ENCODE measurements around the gene CFAP299.
"Not testable (repeated sequence)": the region's sequence is repeated elsewhere in the genome, so short reads cannot be mapped to it uniquely, and the experiment has no call there.

Gene CFAP299

DNA sequence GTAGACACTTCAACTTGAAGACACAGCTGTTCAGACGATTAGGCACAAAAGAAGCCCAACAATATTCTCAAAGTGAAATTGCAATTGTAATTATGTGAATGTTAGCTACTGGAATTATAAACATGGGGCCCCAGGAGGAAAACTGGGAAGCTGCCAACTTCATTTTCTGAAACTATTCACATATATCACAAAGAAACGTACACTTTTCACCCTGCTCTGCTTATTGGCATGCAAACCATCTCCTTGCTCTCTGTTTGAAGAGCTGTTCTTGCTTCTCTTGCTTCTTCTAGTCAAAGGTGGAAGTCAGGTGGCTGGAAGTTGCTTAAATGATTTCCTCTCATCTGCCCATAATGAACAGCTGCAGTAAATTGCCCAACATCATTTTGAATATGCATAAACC is 320.1 kb downstream of the CFAP299 start:
- Mint-ChIP-seq H3K9me3 (peaks cover 3% of the 10 kb centered on the region), H3K4me3 (no peak overlapping the region), H3K36me3 (ENCODE audit: low read depth) (no peaks in the 10 kb centered on the region), H3K27ac (peak overlapping the region in 1 of 3 experiments; percentile 32), H3K27me3 (ENCODE audit: low read depth) (no peaks in the 10 kb centered on the region), H3K4me1 (no peaks in the 10 kb centered on the region)
- TF ChIP-seq, protein P1, sequence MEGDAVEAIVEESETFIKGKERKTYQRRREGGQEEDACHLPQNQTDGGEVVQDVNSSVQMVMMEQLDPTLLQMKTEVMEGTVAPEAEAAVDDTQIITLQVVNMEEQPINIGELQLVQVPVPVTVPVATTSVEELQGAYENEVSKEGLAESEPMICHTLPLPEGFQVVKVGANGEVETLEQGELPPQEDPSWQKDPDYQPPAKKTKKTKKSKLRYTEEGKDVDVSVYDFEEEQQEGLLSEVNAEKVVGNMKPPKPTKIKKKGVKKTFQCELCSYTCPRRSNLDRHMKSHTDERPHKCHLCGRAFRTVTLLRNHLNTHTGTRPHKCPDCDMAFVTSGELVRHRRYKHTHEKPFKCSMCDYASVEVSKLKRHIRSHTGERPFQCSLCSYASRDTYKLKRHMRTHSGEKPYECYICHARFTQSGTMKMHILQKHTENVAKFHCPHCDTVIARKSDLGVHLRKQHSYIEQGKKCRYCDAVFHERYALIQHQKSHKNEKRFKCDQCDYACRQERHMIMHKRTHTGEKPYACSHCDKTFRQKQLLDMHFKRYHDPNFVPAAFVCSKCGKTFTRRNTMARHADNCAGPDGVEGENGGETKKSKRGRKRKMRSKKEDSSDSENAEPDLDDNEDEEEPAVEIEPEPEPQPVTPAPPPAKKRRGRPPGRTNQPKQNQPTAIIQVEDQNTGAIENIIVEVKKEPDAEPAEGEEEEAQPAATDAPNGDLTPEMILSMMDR (IDR thresholded peaks at IDR 0.05; ENCODE audit: unreplicated experiment in 3 of 3): no peak

DNA sequence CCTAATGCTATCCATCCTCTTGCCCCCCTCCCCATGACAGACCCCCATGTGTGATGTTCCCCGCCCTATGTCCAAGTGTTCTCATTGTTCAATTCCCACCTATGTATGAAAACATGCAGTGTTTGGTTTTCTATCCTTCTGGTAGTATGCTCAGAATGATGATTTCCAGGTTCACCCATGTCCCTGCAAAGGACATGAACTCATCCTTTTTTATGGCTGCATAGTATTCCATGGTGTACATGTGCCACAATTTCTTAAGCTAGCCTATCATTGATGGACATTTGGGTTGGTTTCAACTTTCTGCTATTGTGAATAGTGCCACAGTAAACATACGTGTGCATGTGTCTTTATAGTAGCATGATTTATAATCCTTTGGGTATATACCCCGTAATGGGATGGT is 334.6 kb downstream of the CFAP299 start:
- H3K27me3 Mint-ChIP-seq (ENCODE audit: low read depth); H3K27ac Mint-ChIP-seq; H3K4me3 Mint-ChIP-seq; H3K36me3 Mint-ChIP-seq (ENCODE audit: low read depth); H3K4me1 Mint-ChIP-seq: not testable (repeated sequence)
- peaks cover 10% of the 10 kb centered on the region for H3K9me3 Mint-ChIP-seq

DNA sequence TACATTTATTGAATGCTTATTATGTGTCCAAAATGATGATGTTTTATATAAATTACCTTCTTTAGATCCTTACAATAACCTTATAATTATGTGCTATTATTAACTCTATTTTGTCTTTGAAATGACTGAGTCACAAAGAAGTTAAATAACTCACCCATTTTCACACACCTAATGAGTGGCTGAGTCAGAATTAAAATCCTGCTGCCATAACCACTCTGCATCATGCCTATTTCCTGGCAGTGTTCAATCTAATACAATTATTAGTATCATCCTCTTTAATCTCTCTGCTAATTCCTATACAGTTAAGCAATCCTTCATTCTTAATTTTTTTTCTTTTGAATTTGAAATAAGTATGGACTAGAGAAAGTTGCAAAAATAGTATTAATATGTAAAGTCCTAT is 342.9 kb downstream of the CFAP299 start:
- H3K27me3 Mint-ChIP-seq (ENCODE audit: low read depth): no peaks in the 10 kb centered on the region
- H3K4me1 Mint-ChIP-seq: no peaks in the 10 kb centered on the region
- TF ChIP-seq, protein P1 (IDR thresholded peaks at IDR 0.05; ENCODE audit: unreplicated experiment in 3 of 3): no peak
- no peaks in the 10 kb centered on the region for H3K36me3 Mint-ChIP-seq (ENCODE audit: low read depth)
- no peak overlapping the region for H3K4me3 Mint-ChIP-seq
- H3K9me3 Mint-ChIP-seq: peaks cover 13% of the 10 kb centered on the region
- H3K27ac Mint-ChIP-seq: no peak overlapping the region

DNA sequence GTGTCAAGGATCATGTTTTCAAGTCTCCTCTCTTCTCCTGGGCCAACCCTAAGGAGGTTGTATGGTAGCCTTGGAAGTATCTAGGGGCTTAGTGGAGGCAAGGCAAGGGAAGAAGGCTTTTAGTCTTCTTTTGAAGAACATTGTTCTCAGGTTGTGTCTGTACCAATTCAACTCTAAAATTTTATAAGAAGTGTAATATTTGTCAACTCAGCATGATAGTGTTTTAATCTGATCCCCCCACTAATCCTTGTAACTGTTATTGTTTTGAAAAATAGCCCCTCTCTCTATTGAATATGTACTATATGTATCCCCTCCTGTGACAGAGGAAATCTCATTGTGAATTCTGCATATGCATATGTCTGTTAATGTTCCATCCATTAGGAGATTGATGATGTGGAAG is 345.4 kb downstream of the CFAP299 start:
- no peaks in the 10 kb centered on the region for H3K27me3 Mint-ChIP-seq (ENCODE audit: low read depth)
- H3K4me3 Mint-ChIP-seq: no peak overlapping the region
- peaks cover 4% of the 10 kb centered on the region for H3K4me1 Mint-ChIP-seq
- no peaks in the 10 kb centered on the region for H3K36me3 Mint-ChIP-seq (ENCODE audit: low read depth)
- TF ChIP-seq, protein P1 (IDR thresholded peaks at IDR 0.05; ENCODE audit: unreplicated experiment in 3 of 3): no peak
- H3K27ac Mint-ChIP-seq: no peak overlapping the region
- peaks cover 6% of the 10 kb centered on the region for H3K9me3 Mint-ChIP-seq

DNA sequence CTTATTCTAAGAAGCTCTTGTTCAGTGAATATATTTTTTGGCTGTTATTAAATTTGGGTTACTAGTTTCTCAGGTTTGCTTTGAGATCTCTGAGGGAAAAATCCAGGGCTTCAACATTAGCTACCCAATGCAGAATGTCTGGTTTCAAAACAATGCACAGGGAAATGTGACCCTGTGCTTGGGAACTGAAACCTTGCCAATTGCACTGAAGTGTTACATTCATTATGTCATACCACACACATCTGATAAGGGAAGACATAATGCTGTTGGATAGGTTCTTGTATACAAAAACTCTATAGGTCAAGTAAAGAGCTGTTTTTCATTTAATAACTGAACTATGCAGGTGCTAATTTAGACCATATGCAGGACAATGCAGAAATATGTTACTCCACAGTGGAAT is 349.7 kb downstream of the CFAP299 start:
- H3K4me1 Mint-ChIP-seq: peaks cover 4% of the 10 kb centered on the region
- peak overlapping the region; percentile 44 to 84 (median 66) for H3K27ac Mint-ChIP-seq
- H3K4me3 Mint-ChIP-seq: no peak overlapping the region
- TF ChIP-seq, protein P1 (IDR thresholded peaks at IDR 0.05; ENCODE audit: unreplicated experiment in 3 of 3): no peak
- H3K36me3 Mint-ChIP-seq (ENCODE audit: low read depth): no peaks in the 10 kb centered on the region
- peaks cover 5% of the 10 kb centered on the region for H3K9me3 Mint-ChIP-seq
- H3K27me3 Mint-ChIP-seq (ENCODE audit: low read depth): peaks cover 3% of the 10 kb centered on the region

DNA sequence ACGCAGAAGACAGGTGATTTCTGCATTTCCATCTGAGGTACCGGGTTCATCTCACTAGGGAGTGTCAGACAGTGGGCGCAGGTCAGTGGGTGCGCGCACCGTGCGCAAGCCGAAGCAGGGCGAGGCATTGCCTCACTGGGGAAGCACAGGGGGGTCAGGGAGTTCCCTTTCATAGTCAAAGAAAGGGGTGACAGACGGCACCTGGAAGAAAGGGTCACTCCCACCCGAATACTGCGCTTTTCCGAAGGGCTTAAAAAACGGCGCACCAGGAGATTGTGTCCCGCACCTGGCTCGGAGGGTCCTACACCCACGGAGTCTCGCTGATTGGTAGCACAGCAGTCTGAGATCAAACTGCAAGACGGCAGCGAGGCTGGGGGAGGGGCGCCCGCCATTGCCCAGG is 352.2 kb downstream of the CFAP299 start:
- not testable (repeated sequence) for H3K4me3 Mint-ChIP-seq; H3K27me3 Mint-ChIP-seq (ENCODE audit: low read depth); H3K36me3 Mint-ChIP-seq (ENCODE audit: low read depth); H3K27ac Mint-ChIP-seq; H3K9me3 Mint-ChIP-seq; H3K4me1 Mint-ChIP-seq

DNA sequence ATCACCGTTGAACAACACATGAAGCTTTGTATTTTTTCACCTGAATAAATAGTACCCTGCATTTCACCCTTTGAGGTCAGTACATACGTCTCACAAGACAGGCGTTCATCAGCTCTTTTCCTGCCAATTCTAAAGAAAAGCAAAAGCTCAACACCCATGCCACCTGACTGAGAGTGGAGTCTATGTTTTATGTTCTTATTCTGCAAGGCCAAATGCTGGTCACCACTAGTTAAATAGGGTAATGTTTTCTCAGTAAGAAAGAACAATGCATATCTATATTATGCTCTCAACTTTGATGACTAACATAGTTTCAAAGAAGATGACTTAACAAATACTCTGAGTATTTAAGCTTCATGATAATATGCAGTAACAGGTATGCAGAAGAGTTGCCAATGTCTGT is 358.6 kb downstream of the CFAP299 start:
- Mint-ChIP-seq H3K27ac (no peak overlapping the region), H3K27me3 (ENCODE audit: low read depth) (no peaks in the 10 kb centered on the region)

More for the DNA sequence above, 358.6 kb downstream of the CFAP299 start:
- Mint-ChIP-seq H3K9me3 (no peaks in the 10 kb centered on the region), H3K4me1 (no peaks in the 10 kb centered on the region), H3K36me3 (ENCODE audit: low read depth) (no peaks in the 10 kb centered on the region), H3K4me3 (no peak overlapping the region)
- TF ChIP-seq, protein P1 (IDR thresholded peaks at IDR 0.05; ENCODE audit: unreplicated experiment in 3 of 3): no peak

Measured in nephron (organoid).